ENCODE results near the gene CCDC40.

GRCh38 chr17:80005360-80006338 lies 30.8 kb upstream of the CCDC40 start:
- TF ChIP-seq, protein P1, sequence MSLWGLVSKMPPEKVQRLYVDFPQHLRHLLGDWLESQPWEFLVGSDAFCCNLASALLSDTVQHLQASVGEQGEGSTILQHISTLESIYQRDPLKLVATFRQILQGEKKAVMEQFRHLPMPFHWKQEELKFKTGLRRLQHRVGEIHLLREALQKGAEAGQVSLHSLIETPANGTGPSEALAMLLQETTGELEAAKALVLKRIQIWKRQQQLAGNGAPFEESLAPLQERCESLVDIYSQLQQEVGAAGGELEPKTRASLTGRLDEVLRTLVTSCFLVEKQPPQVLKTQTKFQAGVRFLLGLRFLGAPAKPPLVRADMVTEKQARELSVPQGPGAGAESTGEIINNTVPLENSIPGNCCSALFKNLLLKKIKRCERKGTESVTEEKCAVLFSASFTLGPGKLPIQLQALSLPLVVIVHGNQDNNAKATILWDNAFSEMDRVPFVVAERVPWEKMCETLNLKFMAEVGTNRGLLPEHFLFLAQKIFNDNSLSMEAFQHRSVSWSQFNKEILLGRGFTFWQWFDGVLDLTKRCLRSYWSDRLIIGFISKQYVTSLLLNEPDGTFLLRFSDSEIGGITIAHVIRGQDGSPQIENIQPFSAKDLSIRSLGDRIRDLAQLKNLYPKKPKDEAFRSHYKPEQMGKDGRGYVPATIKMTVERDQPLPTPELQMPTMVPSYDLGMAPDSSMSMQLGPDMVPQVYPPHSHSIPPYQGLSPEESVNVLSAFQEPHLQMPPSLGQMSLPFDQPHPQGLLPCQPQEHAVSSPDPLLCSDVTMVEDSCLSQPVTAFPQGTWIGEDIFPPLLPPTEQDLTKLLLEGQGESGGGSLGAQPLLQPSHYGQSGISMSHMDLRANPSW (CRISPR knock-in tag; conservative IDR thresholded peaks at IDR 0.05; ENCODE audit: low read depth), result no peak
- TF ChIP-seq, protein P2, sequence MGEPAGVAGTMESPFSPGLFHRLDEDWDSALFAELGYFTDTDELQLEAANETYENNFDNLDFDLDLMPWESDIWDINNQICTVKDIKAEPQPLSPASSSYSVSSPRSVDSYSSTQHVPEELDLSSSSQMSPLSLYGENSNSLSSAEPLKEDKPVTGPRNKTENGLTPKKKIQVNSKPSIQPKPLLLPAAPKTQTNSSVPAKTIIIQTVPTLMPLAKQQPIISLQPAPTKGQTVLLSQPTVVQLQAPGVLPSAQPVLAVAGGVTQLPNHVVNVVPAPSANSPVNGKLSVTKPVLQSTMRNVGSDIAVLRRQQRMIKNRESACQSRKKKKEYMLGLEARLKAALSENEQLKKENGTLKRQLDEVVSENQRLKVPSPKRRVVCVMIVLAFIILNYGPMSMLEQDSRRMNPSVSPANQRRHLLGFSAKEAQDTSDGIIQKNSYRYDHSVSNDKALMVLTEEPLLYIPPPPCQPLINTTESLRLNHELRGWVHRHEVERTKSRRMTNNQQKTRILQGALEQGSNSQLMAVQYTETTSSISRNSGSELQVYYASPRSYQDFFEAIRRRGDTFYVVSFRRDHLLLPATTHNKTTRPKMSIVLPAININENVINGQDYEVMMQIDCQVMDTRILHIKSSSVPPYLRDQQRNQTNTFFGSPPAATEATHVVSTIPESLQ (CRISPR knock-in tag; IDR thresholded peaks at IDR 0.05), result no peak
- no peak for TF ChIP-seq ATF1 (CRISPR knock-in tag; IDR thresholded peaks at IDR 0.05)
- TF ChIP-seq ETV6 (CRISPR knock-in tag; IDR thresholded peaks at IDR 0.05), result no peak
- TF ChIP-seq CTCF (IDR thresholded peaks at IDR 0.05), result peak; percentile 100
- TF ChIP-seq HMGA2 (CRISPR knock-in tag; IDR thresholded peaks at IDR 0.05), result no peak
- no peak for TF ChIP-seq CBFB (CRISPR knock-in tag; IDR thresholded peaks at IDR 0.05; ENCODE audit: low read depth)
- TF ChIP-seq PRRX2 (CRISPR knock-in tag; IDR thresholded peaks at IDR 0.05), result no peak
- no peak for TF ChIP-seq NR2C2 (CRISPR knock-in tag; IDR thresholded peaks at IDR 0.05)
- TF ChIP-seq HMGXB4 (CRISPR knock-in tag; IDR thresholded peaks at IDR 0.05), result no peak
- no peak for TF ChIP-seq OVOL2 (CRISPR knock-in tag; IDR thresholded peaks at IDR 0.05; ENCODE audit: borderline replicate concordance)

All from WTC11 (cell line).